ENCODE measurements around the gene FAM20C.

- no peak for TF ChIP-seq CTCF (IDR thresholded peaks at IDR 0.05)
- no peak for TF ChIP-seq POLR2A (IDR thresholded peaks at IDR 0.05)
Observed at GRCh38 chr7:151346-152050, 40.9 kb upstream of the FAM20C start.
